SK-N-SH treated with all-trans-retinoic acid at 6 μM for 48 hours (cell line): ENCODE measurements around the gene GAD1.
A peak's percentile ranks its signal among the peaks of the same experiment; 100 is the strongest.

ENCODE experiments used
- ATAC-seq: fragments of 200-7000 bp; cut with Tn5 transposase; 3 replicates; pipeline ENCODE4 v1.9.1; 2020; ENCODE audit warnings: mild to moderate bottlenecking, moderate library complexity
- BACH2 ChIP-seq: fragments of 250-450 bp; sonication (Bioruptor Pico); IDR thresholded peaks from 2 replicates; pipeline ENCODE4 v1.9.0; 2021; ENCODE audit warnings: mild to moderate bottlenecking, borderline replicate concordance
- CSDC2 ChIP-seq: fragments of 250-450 bp; sonication (Bioruptor Pico); IDR thresholded peaks from 2 replicates; pipeline ENCODE4 v1.5.0; 2020; ENCODE audit warnings: mild to moderate bottlenecking, moderate library complexity
- GLIS3 ChIP-seq: fragments of 250-450 bp; sonication (Bioruptor Pico); IDR thresholded peaks from 2 replicates; pipeline ENCODE4 v1.5.0; 2020; ENCODE audit warnings: mild to moderate bottlenecking, moderate library complexity
- ISL1 ChIP-seq: fragments of 250-450 bp; sonication (Bioruptor Pico); IDR thresholded peaks from 2 replicates; pipeline ENCODE4 v2.1.2; 2022; ENCODE audit warnings: mild to moderate bottlenecking, moderate library complexity
- OSR1 ChIP-seq: fragments of 250-450 bp; sonication (Bioruptor Pico); IDR thresholded peaks from 2 replicates; pipeline ENCODE4 v1.8.0; 2022; ENCODE audit warnings: moderate library complexity, mild to moderate bottlenecking, inconsistent platforms
- PPARA ChIP-seq: fragments of 250-450 bp; sonication (Bioruptor Pico); IDR thresholded peaks from 2 replicates; pipeline ENCODE4 v1.5.0; 2020; ENCODE audit warnings: mild to moderate bottlenecking, borderline replicate concordance
- RARB ChIP-seq: fragments of 250-450 bp; sonication (Bioruptor Pico); IDR thresholded peaks from 2 replicates; pipeline ENCODE4 v1.8.0; 2021; ENCODE audit warnings: mild to moderate bottlenecking, moderate library complexity
- TOX ChIP-seq: fragments of 250-450 bp; sonication (Bioruptor Pico); IDR thresholded peaks from 2 replicates; pipeline ENCODE4 v1.8.0; 2021; ENCODE audit warnings: mild to moderate bottlenecking, moderate library complexity, borderline replicate concordance
- ZC3H10 ChIP-seq: fragments of 250-450 bp; sonication (Bioruptor Pico); IDR thresholded peaks from 2 replicates; pipeline ENCODE4 v1.5.1; 2021; ENCODE audit warnings: mild to moderate bottlenecking, moderate library complexity
- ZFP3 ChIP-seq: fragments of 250-450 bp; sonication (Bioruptor Pico); IDR thresholded peaks from 2 replicates; pipeline ENCODE4 v1.5.0; 2020; ENCODE audit warnings: mild to moderate bottlenecking, moderate library complexity
- ZFP30 ChIP-seq: fragments of 450-650 bp; formaldehyde crosslinking; IDR thresholded peaks from 2 replicates; pipeline ENCODE4 v1.5.0; 2022; ENCODE audit warnings: mild to moderate bottlenecking, moderate library complexity
- ZNF565 ChIP-seq: fragments of 450-650 bp; formaldehyde crosslinking; conservative IDR thresholded peaks from 2 replicates; pipeline ENCODE4 v1.5.0; 2020; ENCODE audit warnings: low read depth, mild to moderate bottlenecking, moderate library complexity
- ZNF70 ChIP-seq: fragments of 450-650 bp; formaldehyde crosslinking; IDR thresholded peaks from 2 replicates; pipeline ENCODE4 v1.5.0; 2020; ENCODE audit warnings: mild to moderate bottlenecking, moderate library complexity
- ZNF8 ChIP-seq: fragments of 450-650 bp; formaldehyde crosslinking; IDR thresholded peaks from 2 replicates; pipeline ENCODE4 v1.5.0; 2020; ENCODE audit warnings: mild to moderate bottlenecking, moderate library complexity
- TF ChIP-seq, protein P1 (sequence below): fragments of 250-450 bp; sonication (Bioruptor Pico); IDR thresholded peaks from 2 replicates; pipeline ENCODE4 v1.5.1; 2021; ENCODE audit warnings: mild to moderate bottlenecking, moderate library complexity
- TF ChIP-seq, protein P2 (sequence below): fragments of 250-450 bp; sonication (Bioruptor Pico); IDR thresholded peaks from 2 replicates; pipeline ENCODE4 v1.5.1; 2020; ENCODE audit warnings: low read depth, mild to moderate bottlenecking, moderate library complexity
- TF ChIP-seq, protein P3 (sequence below): fragments of 250-450 bp; sonication (Bioruptor Pico); IDR thresholded peaks from 2 replicates; pipeline ENCODE4 v1.8.0; 2020; ENCODE audit warnings: mild to moderate bottlenecking, moderate library complexity, borderline replicate concordance
- TF ChIP-seq, protein P4 (sequence below): fragments of 250-450 bp; sonication (Bioruptor Pico); IDR thresholded peaks from 2 replicates; pipeline ENCODE4 v1.8.0; 2021; ENCODE audit warnings: low read depth, mild to moderate bottlenecking, moderate library complexity, borderline replicate concordance

The GAD1 gene

DNA sequence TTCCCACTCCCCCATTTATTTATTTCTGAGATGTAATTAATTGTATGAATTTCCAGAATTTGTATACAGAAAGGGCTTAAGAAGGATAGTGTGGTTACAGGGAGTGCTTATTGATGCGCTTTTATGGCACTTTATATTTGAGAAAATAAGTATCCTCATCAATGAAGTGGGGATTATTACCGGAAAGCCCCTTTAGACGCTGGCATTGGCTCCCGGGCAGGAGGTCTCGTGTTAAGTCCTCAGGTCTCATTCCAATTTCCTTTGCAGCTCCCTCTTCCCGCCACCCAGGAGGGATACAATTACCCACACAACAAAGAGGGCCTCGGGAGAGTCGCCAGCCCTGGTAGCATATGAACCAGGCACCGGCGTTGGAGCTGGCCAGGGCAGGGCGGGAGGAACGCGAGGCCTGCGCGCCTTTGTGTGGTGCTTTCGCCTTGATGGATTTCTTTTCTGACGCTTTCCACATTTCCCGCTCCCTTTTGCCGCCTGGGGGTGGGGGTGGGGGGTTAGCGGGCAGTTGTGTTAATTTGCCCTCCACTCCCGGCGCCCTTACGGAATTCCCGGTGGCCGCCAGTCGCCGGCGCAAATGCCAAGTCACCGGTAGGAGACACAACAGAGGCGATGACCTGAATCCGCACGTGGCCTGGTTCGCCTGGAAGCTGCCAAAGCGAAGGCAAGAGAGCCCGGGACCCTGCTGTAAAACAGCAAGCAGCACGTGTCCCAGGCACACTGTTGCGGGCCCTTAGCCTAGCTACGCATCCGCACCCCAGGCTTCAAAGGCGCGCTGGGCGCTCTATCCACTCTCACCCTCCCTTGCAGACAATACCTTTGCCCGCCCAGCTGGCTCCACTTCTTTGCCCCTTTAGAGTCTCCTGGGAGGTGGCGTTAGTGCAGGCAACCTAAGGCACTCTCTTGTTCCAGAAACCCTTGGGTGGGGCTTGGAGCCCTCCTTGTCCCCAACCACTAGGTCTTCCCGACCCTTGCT, 3.3 kb downstream of the GAD1 start (continued):
- TF ChIP-seq, protein P1, sequence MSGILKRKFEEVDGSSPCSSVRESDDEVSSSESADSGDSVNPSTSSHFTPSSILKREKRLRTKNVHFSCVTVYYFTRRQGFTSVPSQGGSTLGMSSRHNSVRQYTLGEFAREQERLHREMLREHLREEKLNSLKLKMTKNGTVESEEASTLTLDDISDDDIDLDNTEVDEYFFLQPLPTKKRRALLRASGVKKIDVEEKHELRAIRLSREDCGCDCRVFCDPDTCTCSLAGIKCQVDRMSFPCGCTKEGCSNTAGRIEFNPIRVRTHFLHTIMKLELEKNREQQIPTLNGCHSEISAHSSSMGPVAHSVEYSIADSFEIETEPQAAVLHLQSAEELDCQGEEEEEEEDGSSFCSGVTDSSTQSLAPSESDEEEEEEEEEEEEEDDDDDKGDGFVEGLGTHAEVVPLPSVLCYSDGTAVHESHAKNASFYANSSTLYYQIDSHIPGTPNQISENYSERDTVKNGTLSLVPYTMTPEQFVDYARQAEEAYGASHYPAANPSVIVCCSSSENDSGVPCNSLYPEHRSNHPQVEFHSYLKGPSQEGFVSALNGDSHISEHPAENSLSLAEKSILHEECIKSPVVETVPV (CRISPR knock-in tag), result no peak
- TF ChIP-seq ZNF70 (CRISPR knock-in tag) (no peak), GLIS3 (CRISPR knock-in tag) (no peak), PPARA (CRISPR knock-in tag) (no peak), ZFP30 (CRISPR knock-in tag) (no peak)

DNA sequence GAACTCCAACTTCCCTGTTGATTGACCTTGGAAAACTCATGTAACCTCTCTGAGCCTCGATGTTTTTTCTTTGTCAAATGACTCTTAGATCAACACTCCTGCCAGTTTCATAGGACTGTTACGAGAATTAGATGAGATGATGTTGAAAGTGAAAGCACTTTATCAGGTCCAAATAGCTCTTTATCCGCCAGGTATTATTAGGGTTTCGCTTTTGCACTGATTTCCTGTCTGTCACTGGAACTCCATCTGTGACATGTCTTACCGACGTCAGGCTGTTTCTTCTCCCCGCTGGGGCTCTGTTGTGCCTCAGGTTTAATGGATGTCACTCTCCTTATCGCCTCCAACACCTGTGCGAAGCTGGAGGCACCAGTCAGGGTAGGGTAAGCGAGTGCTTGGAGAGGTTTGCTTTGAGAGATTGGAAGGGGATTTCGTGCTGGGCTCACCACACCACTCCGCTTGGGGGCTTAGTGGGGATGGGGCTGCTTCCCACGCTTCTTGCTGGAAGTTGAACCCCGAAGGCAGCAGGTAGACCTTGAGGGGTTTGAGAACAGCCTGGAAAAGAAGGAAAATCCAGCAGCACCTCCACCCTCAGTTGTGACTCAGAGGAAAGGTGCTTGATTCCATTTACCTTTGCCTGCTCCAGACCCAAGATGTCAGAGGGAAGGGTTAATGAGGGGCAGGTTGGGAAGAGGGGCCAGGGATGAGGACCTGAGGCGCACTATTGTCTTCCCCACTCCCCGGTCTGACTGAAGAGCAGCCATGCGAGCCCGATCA, 4.3 kb downstream of the GAD1 start:
- no peak for TF ChIP-seq ZNF565 (CRISPR knock-in tag)
- TF ChIP-seq, all 23 proteins: peak for 0
- ATAC-seq, result no peak

DNA sequence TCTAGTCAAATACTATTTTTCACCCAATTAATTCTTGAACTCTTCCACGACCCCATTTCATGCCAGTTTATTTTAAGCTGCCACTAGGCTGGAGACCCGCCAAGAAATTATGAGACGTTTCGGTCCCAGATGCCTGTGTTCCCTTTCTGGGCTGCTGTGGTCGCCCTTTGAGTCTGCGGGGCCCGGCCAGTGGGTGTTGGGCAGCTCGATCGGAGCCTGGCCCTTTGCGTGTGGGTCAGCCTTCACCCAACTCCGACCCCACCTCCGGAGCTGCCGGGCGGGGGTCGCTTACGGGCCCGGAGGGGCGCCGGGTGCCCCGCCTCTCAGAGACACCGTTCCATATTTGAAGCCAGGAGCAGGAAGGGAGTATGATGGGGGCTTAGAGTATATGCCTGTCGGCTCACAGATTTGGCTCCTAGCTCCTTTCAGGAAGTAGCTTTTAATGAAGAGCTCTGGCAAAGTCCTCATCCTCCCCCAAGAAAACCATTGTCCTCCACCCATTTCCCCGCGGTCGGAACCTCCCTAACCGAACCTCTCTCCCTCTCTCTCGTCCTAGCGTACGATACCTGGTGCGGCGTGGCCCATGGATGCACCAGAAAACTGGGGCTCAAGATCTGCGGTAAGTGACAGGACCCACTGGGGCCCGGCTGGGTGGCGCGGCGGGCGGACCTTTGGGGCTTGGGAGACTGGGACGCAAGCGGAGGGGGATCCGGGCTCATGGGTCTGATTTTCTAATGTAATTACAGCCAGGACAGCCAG, 5.0 kb downstream of the GAD1 start:
- TF ChIP-seq PPARA (CRISPR knock-in tag) (no peak), CSDC2 (CRISPR knock-in tag) (no peak), ZC3H10 (CRISPR knock-in tag) (no peak), BACH2 (CRISPR knock-in tag) (no peak), OSR1 (CRISPR knock-in tag) (no peak), ISL1 (CRISPR knock-in tag) (no peak)
- TF ChIP-seq, protein P2, sequence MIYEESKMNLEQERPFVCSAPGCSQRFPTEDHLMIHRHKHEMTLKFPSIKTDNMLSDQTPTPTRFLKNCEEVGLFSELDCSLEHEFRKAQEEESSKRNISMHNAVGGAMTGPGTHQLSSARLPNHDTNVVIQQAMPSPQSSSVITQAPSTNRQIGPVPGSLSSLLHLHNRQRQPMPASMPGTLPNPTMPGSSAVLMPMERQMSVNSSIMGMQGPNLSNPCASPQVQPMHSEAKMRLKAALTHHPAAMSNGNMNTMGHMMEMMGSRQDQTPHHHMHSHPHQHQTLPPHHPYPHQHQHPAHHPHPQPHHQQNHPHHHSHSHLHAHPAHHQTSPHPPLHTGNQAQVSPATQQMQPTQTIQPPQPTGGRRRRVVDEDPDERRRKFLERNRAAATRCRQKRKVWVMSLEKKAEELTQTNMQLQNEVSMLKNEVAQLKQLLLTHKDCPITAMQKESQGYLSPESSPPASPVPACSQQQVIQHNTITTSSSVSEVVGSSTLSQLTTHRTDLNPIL (CRISPR knock-in tag), result no peak
- TF ChIP-seq, protein P1 (CRISPR knock-in tag), result no peak
- TF ChIP-seq, protein P3, sequence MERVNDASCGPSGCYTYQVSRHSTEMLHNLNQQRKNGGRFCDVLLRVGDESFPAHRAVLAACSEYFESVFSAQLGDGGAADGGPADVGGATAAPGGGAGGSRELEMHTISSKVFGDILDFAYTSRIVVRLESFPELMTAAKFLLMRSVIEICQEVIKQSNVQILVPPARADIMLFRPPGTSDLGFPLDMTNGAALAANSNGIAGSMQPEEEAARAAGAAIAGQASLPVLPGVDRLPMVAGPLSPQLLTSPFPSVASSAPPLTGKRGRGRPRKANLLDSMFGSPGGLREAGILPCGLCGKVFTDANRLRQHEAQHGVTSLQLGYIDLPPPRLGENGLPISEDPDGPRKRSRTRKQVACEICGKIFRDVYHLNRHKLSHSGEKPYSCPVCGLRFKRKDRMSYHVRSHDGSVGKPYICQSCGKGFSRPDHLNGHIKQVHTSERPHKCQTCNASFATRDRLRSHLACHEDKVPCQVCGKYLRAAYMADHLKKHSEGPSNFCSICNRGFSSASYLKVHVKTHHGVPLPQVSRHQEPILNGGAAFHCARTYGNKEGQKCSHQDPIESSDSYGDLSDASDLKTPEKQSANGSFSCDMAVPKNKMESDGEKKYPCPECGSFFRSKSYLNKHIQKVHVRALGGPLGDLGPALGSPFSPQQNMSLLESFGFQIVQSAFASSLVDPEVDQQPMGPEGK, result no peak
- no peak for ATAC-seq

DNA sequence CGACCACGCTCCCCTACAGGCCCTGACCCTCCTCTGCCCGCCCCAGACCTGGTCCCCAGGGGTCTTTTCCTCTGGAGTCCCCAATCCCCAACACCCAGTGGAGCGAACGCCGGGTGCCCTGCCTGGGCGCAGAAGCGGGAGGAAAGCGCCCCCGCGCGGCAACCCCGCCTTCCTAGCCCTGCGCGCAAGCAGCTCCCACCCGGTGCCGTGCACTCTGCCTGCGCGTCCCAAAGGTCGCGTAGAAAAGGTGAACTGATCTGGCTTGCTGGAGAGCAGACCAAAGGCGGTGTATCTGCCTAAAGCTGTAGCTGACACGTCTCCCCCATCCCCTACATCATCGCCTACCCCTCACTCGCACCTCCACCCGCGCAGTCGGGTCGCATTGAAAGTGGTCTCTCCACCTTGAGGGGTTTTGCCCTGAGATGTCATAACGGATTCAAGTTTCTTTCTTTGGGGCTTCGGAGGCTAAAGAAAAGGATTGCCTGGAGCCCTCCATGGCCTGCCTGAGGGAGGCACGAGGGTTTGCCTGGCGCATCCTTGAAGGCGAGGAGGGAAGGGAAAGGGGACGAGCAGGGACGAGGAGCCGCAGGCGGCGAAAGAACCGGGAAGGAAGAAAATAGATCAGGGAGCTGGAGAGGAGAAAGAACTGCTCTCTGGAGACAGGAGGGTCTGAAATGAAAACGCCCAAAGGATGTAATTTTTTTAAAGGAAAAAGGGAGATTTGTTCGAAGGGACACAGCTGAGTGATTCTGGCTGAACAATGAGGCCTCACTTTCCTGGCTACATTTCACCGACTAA, 5.8 kb downstream of the GAD1 start:
- ATAC-seq, result peak; percentile 51
- TF ChIP-seq OSR1 (CRISPR knock-in tag) (no peak), BACH2 (CRISPR knock-in tag) (no peak), ZFP30 (CRISPR knock-in tag) (no peak), ZNF565 (CRISPR knock-in tag) (no peak), ZC3H10 (CRISPR knock-in tag) (no peak), ZNF8 (no peak), ISL1 (CRISPR knock-in tag) (no peak), ZFP3 (CRISPR knock-in tag) (no peak), GLIS3 (CRISPR knock-in tag) (no peak), RARB (CRISPR knock-in tag) (no peak), ZNF70 (CRISPR knock-in tag) (no peak), TOX (CRISPR knock-in tag) (no peak)
- TF ChIP-seq, protein P4, sequence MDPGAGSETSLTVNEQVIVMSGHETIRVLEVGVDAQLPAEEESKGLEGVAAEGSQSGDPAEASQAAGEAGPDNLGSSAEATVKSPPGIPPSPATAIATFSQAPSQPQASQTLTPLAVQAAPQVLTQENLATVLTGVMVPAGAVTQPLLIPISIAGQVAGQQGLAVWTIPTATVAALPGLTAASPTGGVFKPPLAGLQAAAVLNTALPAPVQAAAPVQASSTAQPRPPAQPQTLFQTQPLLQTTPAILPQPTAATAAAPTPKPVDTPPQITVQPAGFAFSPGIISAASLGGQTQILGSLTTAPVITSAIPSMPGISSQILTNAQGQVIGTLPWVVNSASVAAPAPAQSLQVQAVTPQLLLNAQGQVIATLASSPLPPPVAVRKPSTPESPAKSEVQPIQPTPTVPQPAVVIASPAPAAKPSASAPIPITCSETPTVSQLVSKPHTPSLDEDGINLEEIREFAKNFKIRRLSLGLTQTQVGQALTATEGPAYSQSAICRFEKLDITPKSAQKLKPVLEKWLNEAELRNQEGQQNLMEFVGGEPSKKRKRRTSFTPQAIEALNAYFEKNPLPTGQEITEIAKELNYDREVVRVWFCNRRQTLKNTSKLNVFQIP, result no peak
- TF ChIP-seq, protein P3, result no peak
- TF ChIP-seq, protein P2 (CRISPR knock-in tag), result no peak
